ENCODE measurements around the gene ADAMTSL4.

Gene ADAMTSL4

DNA sequence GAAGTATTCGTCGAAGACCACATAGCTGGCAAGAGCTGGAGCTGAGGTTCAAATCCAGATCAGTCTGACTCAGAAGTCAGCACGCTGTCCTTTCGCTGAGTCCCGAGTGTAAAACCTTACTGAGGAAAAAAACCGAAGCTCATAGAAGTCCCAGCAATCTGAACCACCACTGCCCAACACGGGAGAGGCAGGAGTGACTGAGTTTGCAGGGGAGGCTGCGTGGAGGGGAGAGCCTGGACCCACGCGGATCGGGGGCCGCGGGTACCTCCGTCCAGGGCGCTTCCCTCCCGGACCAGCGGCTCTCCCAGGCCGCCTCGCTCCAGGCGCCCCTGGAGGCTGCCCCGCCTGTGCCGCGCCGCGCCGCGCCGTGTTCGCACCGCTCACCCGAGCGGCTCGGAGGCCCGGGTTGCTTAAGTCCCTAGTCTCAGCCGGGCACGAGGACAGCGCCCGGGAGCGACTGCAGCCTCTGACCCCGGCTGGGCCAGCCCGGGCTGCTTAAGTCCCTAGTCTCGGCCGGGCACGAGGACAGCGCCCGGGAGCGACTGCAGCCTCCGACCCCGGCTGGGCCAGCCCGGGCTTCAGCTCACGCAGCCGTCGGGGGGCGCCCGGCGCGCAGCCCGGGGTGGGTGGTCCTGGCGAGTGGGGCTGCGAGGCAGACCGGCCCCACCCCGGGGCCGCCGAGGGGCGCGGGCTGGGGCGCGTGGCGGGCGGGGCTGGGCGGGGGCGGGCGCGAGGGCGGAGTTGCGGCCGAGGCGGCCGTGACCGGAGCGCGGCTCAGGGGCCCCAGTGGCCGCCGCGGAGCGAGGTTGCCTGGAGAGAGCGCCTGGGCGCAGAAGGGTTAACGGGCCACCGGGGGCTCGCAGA is at the start of gene ADAMTSL4:
ADAMTSL4 (plus strand) TSS at position 777 of the 864 bp plus-strand sequence. CDS start 2,881 bp downstream, outside the sequence.
- no peak for DNase-seq (ENCODE audit: low read depth in 2 of 3, low spot score in 2 of 3)

DNA sequence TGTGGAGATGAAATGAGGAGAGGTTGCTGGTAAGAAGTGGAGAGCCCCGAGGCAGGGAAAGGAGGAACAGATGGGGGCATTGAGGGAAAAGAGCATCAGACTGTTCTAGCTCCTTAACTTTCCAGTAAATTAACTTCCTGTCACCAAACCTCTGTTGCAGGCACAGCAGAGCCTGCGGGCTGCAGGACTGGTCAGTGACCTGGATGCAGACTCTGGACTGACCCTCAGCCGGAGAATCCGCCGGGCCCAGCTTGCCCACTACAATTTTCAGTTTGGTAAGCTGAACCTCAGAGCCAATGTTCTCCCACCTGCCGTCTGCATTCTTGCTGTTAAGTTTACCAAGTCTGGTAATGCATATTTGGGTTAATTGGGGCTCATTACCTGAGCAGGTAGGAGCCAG is 43.8 kb upstream of the ADAMTSL4 start:
- no peak for DNase-seq (ENCODE audit: low read depth in 2 of 3, low spot score in 2 of 3)

GRCh38 chr1:150507912-150508864 is 41.0 kb upstream of the ADAMTSL4 start, which contains the start of gene ECM1:
TSS of gene ECM1 (plus strand) at chr1:150508109. CDS start at chr1:150508210, 101 bp downstream.
- no peak for DNase-seq (ENCODE audit: low read depth in 2 of 3, low spot score in 2 of 3)

- DNase-seq (ENCODE audit: low read depth in 2 of 3, low spot score in 2 of 3): no peak
Observed at GRCh38 chr1:150508982-150509381, 40.2 kb upstream of the ADAMTSL4 start.

DNA sequence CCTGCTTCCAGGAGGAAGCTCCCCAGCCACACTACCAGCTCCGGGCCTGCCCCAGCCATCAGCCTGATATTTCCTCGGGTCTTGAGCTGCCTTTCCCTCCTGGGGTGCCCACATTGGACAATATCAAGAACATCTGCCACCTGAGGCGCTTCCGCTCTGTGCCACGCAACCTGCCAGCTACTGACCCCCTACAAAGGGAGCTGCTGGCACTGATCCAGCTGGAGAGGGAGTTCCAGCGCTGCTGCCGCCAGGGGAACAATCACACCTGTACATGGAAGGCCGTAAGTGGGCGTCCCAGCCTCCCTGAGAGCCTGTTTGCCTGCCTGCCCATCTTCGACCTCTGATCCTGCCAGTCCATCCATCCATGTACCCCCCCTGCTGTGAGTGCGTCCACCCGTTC is 37.7 kb upstream of the ADAMTSL4 start:
- no peak for DNase-seq (ENCODE audit: low read depth in 2 of 3, low spot score in 2 of 3)

GRCh38 chr1:150511985-150512660 is 37.1 kb upstream of the ADAMTSL4 start:
- no peak for DNase-seq (ENCODE audit: low read depth in 2 of 3, low spot score in 2 of 3)

DNA sequence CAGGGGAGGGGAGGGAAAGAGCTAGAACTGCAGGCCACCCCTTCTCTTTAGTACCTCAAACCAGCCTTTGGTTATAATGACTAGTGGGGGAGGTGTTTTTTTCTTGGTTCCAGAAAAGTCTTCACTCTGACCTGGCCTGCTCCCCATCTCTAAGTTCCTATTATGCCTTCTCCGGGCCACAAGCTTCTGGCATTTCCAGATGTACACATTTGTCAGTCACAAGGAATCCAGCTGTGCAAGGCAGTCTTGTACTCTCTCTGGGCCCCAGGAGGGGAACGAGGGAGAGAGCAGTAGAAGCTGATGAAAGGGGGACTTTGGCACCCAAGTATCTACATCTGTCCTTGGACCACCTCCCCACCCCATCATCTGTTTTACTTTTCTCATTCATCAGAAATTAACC is 36.4 kb upstream of the ADAMTSL4 start:
- no peak for DNase-seq (ENCODE audit: low read depth in 2 of 3, low spot score in 2 of 3)

GRCh38 chr1:150513351-150513791 is 35.8 kb upstream of the ADAMTSL4 start:
- DNase-seq (ENCODE audit: low read depth in 2 of 3, low spot score in 2 of 3): no peak

DNA sequence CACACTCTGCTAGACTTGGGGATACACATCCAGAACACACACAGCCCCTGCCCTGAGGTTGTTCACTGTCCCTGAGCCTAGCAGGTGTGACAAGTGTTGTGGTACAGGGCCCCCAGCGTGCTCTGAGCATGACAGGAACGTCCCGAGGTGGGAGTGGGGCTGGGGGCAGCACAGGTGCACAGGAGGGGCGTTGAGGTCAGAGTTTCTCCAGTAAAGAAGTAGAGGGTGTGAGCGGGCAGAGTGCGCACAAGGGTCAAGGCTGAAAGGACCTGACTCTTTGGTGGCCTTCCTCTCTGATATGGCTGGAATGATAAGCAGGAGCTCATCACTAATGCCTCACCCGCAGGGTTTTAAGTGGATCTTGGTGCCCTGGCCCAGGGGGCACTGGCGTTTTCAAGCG is 34.9 kb upstream of the ADAMTSL4 start:
- no peak for DNase-seq (ENCODE audit: low read depth in 2 of 3, low spot score in 2 of 3)

- DNase-seq (ENCODE audit: low read depth in 2 of 3, low spot score in 2 of 3): no peak
Observed at GRCh38 chr1:150514913-150515327, 34.3 kb upstream of the ADAMTSL4 start.

DNA sequence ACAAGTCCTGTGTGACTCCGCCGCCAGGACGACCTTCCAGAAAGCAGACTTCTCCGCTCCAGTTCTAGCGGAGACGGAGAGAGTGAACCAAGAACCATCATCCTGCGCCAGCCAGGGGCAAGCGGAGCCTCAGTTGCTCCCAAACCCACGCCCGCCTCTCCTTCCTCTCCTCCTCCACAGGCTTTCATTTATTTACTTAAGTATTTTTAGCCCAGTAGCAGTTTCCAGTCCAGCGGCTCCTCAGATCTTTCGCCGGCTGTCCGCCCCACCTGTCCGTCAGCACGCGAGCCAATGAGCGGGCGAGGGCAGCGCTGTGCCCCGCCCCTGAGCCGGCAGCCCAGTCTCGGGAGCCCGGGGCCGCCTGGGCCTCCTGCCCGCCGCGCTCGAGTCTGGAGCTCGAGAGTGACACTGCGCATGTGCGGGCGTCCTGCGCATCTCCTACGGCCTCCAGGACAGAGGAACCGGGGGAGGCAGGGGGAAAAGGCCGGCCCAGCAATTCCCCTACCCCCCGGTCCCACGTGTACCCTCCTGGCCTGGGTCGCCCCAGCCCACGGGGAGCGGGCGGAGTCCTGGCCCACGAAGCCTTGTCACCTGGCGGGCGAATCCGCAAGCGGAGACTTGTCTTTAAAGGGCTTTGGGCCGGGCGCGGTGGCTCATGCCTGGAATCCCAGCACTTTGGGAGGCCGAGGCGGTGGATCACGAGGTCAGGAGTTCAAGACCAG is 33.7 kb upstream of the ADAMTSL4 start, which contains the start of gene FALEC:
FALEC (plus strand) TSS at position 425 of the 722 bp plus-strand sequence.
- peak; percentile 81 to 88 (median 86) for DNase-seq (ENCODE audit: low read depth in 2 of 3, low spot score in 2 of 3)

DNA sequence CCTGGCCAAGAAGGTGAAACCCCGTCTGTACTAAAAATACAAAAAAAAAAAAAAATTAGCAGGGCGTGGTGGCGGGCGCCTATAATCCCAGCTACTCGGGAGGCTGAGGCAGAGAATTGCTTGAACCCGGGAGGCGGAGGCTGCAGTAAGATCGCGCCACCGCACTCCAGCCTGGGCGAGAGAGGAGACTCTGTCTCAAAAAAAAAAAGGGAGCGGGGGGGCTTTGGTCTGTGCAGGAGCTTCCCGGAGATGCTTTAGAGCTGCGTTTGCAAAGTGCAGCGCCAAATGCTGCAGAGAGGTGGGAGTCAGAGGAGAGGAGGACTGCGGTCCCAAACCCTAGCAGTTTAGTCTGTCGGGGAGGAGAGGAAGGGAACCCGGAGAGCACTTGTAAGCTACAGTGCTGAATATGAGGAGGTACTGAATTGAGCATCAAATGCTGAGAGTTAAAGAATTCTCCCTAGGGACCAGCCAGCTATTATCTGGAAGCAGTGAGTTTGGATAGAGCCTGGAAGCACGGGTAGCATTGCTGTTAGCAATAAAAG is 33.1 kb upstream of the ADAMTSL4 start:
- no peak for DNase-seq (ENCODE audit: low read depth in 2 of 3, low spot score in 2 of 3)

DNA sequence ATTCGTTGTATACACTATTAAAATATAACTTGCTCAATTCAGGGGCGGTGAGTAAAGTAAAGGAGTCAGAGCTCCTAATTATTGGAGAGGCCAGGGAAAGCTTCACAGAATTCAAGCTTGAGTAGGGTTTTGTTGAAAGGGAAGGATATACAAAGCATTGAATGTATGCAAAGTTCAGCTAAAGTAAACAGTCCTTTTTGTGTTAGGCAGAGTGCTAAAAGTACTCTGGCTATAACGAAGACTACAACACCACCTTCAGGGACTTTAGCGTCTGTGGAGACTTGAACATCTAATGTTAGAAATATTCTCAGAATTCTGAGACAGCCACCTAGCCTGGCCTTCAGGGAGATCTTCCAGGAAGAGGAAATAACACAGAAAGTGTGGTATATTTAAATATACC is 32.6 kb upstream of the ADAMTSL4 start:
- DNase-seq (ENCODE audit: low read depth in 2 of 3, low spot score in 2 of 3): no peak

- no peak for DNase-seq (ENCODE audit: low read depth in 2 of 3, low spot score in 2 of 3)
Observed at GRCh38 chr1:150521196-150521968, 27.8 kb upstream of the ADAMTSL4 start.

GRCh38 chr1:150525348-150525747 is 23.9 kb upstream of the ADAMTSL4 start:
- no peak for DNase-seq (ENCODE audit: low read depth in 2 of 3, low spot score in 2 of 3)

- DNase-seq (ENCODE audit: low read depth in 2 of 3, low spot score in 2 of 3): no peak
Observed at GRCh38 chr1:150528196-150528595, 21.0 kb upstream of the ADAMTSL4 start.

DNA sequence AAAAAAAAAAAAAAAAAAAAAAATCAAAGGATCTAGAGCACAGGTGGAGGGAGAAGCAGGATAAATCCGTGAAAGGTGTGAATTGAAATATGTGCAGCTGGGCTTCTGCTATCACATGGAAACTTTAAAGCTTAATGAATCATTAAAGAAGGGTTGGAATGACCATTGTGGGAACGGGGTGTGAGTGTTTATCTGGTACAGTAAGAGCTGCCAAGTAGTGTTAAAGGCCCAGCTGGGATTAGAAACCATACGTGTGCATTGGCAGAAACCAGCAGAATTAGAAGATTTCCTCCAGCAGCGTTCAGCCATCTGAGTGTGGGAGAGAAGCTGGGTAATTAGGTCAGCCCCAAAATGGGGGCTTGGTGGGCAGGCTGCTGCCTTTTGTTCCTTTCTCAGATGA is 20.2 kb upstream of the ADAMTSL4 start:
- no peak for DNase-seq (ENCODE audit: low read depth in 2 of 3, low spot score in 2 of 3)

- no peak for DNase-seq (ENCODE audit: low read depth in 2 of 3, low spot score in 2 of 3)
Observed at GRCh38 chr1:150530491-150531159, 18.6 kb upstream of the ADAMTSL4 start.

- no peak for DNase-seq (ENCODE audit: low read depth in 2 of 3, low spot score in 2 of 3)
Observed at GRCh38 chr1:150532860-150533259, 16.3 kb upstream of the ADAMTSL4 start.

Data from activated CD8-positive, alpha-beta memory T cell treated with anti-CD3 and anti-CD28 coated beads for 48 hours (primary cell).